CD14-positive monocyte (primary cell): ENCODE data around the gene GCNT1. TPM values are rescaled to one million over a fixed set of nuclear protein-coding genes. Genes with fewer than 3 reads are reported as not detected.
"Not testable (repeated sequence)": the region's sequence is repeated elsewhere in the genome, so short reads cannot be mapped to it uniquely, and the experiment has no call there.

Experiments used
- DNase-seq, 3 donors: peaks; one replicate each; pipeline ENCODE4 v3.0.0-alpha.2; 2011 to 2022
- H2AFZ ChIP-seq: 2 replicates; pipeline ENCODE4 v1.6.0; 2012; ENCODE audit warnings: mild to moderate bottlenecking, low read depth, low read length, inconsistent platforms; ENCODE audit not compliant: insufficient read depth, poor library complexity, severe bottlenecking
- H3K27ac ChIP-seq, 2 donors: 1 replicate in 1 of 2; 2 replicates in 1 of 2; pipeline ENCODE4 v1.5.1; 2012 to 2013; ENCODE audit warnings: low read length in 2 of 2, control low read depth in 1 of 2, inconsistent platforms in 1 of 2, low read depth in 1 of 2, mild to moderate bottlenecking in 1 of 2
- H3K27me3 ChIP-seq, 2 donors: one replicate each; pipeline versions ENCODE4 v1.6.0 to v1.6.1; 2011 to 2013; ENCODE audit warnings: low read length in 2 of 2; ENCODE audit not compliant: control insufficient read depth in 2 of 2, insufficient read depth in 2 of 2
- H3K36me3 ChIP-seq, 2 donors: replicated peaks in 1 of 2; 1 replicate in 1 of 2; 2 replicates in 1 of 2; pipeline versions ENCODE4 v1.5.1 to v1.6.1; 2012 to 2013; ENCODE audit warnings: low read length in 2 of 2, control low read depth in 1 of 2, inconsistent platforms in 1 of 2, mild to moderate bottlenecking in 1 of 2; ENCODE audit not compliant: insufficient read depth in 2 of 2, control insufficient read depth in 1 of 2
- H3K4me1 ChIP-seq, 2 donors: 1 replicate in 1 of 2; 2 replicates in 1 of 2; pipeline versions ENCODE4 v1.5.1 to v1.6.1; 2012 to 2013; ENCODE audit warnings: low read length in 2 of 2, control low read depth in 1 of 2, inconsistent platforms in 1 of 2, mild to moderate bottlenecking in 1 of 2, moderate library complexity in 1 of 2; ENCODE audit not compliant: insufficient read depth in 2 of 2, control insufficient read depth in 1 of 2
- H3K4me2 ChIP-seq: replicated peaks from 2 replicates; pipeline ENCODE3; 2012; ENCODE audit warnings: low read length, moderate library complexity, mild to moderate bottlenecking; ENCODE audit not compliant: poor library complexity, severe bottlenecking; ENCODE audit errors: extremely low read depth
- H3K4me3 ChIP-seq, 3 experiments: fragments of 200-600 bp in 1 of 3; sonication (generic) in 1 of 3; replicated peaks in 1 of 3; 1 replicate in 2 of 3; 2 replicates in 1 of 3; pipeline ENCODE4 v1.5.1; 2011 to 2013; ENCODE audit warnings: low read length in 3 of 3, mild to moderate bottlenecking in 3 of 3, control low read depth in 2 of 3, low read depth in 2 of 3, inconsistent platforms in 1 of 3, moderate library complexity in 1 of 3
- H3K79me2 ChIP-seq: 2 replicates; pipeline ENCODE4 v1.6.0; 2012; ENCODE audit warnings: mild to moderate bottlenecking, control low read depth, inconsistent platforms, low read length, moderate library complexity; ENCODE audit not compliant: insufficient read depth
- H3K9ac ChIP-seq: 2 replicates; pipeline ENCODE4 v1.6.0; 2017; ENCODE audit warnings: low read length, mild to moderate bottlenecking; ENCODE audit not compliant: insufficient read depth, poor library complexity, severe bottlenecking
- H3K9me3 ChIP-seq, 2 donors: replicated peaks in 1 of 2; 1 replicate in 1 of 2; 2 replicates in 1 of 2; pipeline versions ENCODE4 v1.5.1 to v1.6.1; 2012 to 2013; ENCODE audit warnings: low read length in 2 of 2, control low read depth in 1 of 2; ENCODE audit not compliant: control insufficient read depth in 1 of 2, insufficient read depth in 1 of 2
- H4K20me1 ChIP-seq: 2 replicates; pipeline ENCODE4 v1.6.0; 2012; ENCODE audit warnings: mild to moderate bottlenecking, low read length, control low read depth, moderate library complexity; ENCODE audit not compliant: insufficient read depth
- H3K27ac Mint-ChIP-seq, 7 donors: one replicate each; pipeline ENCODE4 v1.8.0; 2020; ENCODE audit warnings: mild to moderate bottlenecking in 7 of 7, mixed read lengths in 7 of 7, moderate library complexity in 6 of 7, inconsistent platforms in 2 of 7
- H3K27me3 Mint-ChIP-seq, 3 donors: one replicate each; pipeline ENCODE4 v1.8.0; 2021 to 2022; ENCODE audit warnings: low read depth in 3 of 3, mild to moderate bottlenecking in 3 of 3, mixed read lengths in 3 of 3, moderate library complexity in 3 of 3, inconsistent platforms in 1 of 3
- H3K36me3 Mint-ChIP-seq, 2 donors: one replicate each; pipeline ENCODE4 v1.8.0; 2020; ENCODE audit warnings: mixed read lengths in 2 of 2, inconsistent platforms in 1 of 2, mild to moderate bottlenecking in 1 of 2
- H3K4me1 Mint-ChIP-seq: one replicate; pipeline ENCODE4 v1.8.0; 2020; ENCODE audit warnings: mild to moderate bottlenecking, mixed read lengths
- H3K4me3 Mint-ChIP-seq, 2 donors: one replicate each; pipeline ENCODE4 v1.8.0; 2020; ENCODE audit warnings: mild to moderate bottlenecking in 2 of 2, mixed read lengths in 2 of 2, moderate library complexity in 1 of 2
- H3K9me3 Mint-ChIP-seq, 7 donors: one replicate each; pipeline ENCODE4 v1.8.0; 2020 to 2022; ENCODE audit warnings: mixed read lengths in 7 of 7, mild to moderate bottlenecking in 6 of 7, moderate library complexity in 6 of 7, inconsistent platforms in 2 of 7
- WGBS: methylation state at CpG from one replicate; pipeline ENCODE4 v1.1.5; 2013; ENCODE audit warnings: missing lambda C conversion rate; ENCODE audit not compliant: insufficient coverage; 5-methylcytosine and 5-hydroxymethylcytosine counted together
- intact Hi-C, 2 donors: fragments of 100-400 bp; cut with micrococcal nuclease; formaldehyde crosslinking; loops; one replicate each; pipeline versions ENCODE4 v1.15.0 to v1.15.1; 2023
- polyA plus RNA-seq, 3 donors: library from polyadenylated mRNA; depleted of rRNA in 1 of 3; unstranded in 2 of 3; stranded (reverse) in 1 of 3; fragments of 300-500 nt in 2 of 3; fragments of >200 nt in 1 of 3; fragmentation: Illumina TruSeq in 2 of 3; gene quantifications; 1 replicate in 2 of 3; 2 replicates in 1 of 3; pipeline ENCODE4 v1.2.3, GENCODE V29; 2012 to 2021
- TF ChIP-seq, protein P1 (sequence below): fragments of 200-600 bp; IDR thresholded peaks from one replicate; pipeline ENCODE4 v1.8.0; 2022; ENCODE audit warnings: antibody characterized with exemption, mild to moderate bottlenecking

Gene GCNT1
- polyA plus RNA-seq, 3 donors = 8.4 to 15.4 (median 9.3) TPM

GRCh38 chr9:76493496-76493895 lies 34.5 kb downstream of the GCNT1 start:
- H3K27me3 Mint-ChIP-seq, H3K4me2 ChIP-seq, DNase-seq, H2AFZ ChIP-seq, H3K4me3 ChIP-seq, H4K20me1 ChIP-seq, H3K4me3 Mint-ChIP-seq, H3K9me3 ChIP-seq, H3K27ac ChIP-seq, H3K9ac ChIP-seq, H3K27me3 ChIP-seq, intact Hi-C loops: not testable (repeated sequence)
- H3K4me1 Mint-ChIP-seq = peaks cover 35% of the 10 kb centered on the region
- H3K9me3 Mint-ChIP-seq = peaks cover 3 to 13% (median 9%) of the 10 kb centered on the region in 7 donors
- peaks cover 5 to 24% of the 10 kb centered on the region in 2 donors for H3K36me3 ChIP-seq
- peaks cover 87% of the 10 kb centered on the region for H3K79me2 ChIP-seq
- WGBS = 100% methylated on average over 1 of the region's 1 CpG
- peaks cover 21 to 31% of the 10 kb centered on the region in 2 donors for H3K4me1 ChIP-seq
- H3K36me3 Mint-ChIP-seq = peaks cover 27 to 47% of the 10 kb centered on the region in 2 donors
- H3K27ac Mint-ChIP-seq = peak overlapping the region in 1 of 7 donors; percentile 12

DNA sequence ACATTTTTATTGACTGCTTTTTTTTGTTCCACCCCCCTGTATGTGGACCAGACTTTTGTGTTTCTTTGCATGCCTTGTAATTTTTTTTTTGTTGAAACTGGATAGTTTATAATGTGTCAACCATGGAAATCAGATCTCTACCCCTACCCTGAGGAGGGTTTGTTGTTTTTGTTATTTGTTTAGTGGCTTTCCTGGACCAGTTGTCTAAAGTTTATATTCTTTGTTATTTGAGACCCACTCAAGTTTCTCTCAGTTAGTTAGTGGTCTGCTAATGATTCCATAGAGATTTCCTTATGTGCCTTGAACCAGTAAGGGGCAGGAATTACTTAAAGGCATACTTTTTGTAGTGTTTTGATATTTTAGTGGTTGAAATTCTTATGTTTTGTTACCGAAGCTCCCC lies 41.1 kb downstream of the GCNT1 start:
- H3K4me1 Mint-ChIP-seq = peaks cover 16% of the 10 kb centered on the region
- peak overlapping the region in 1 of 7 donors; percentile 35 for H3K27ac Mint-ChIP-seq
- Histone ChIP-seq H3K4me3 (no peak overlapping the region), H3K27ac (no peak overlapping the region), H2AFZ (no peak overlapping the region), H3K36me3 (peaks cover 22 to 53% of the 10 kb centered on the region in 2 donors), H3K79me2 (peaks cover 74% of the 10 kb centered on the region), H3K4me2 (no peak overlapping the region), H3K4me1 (no peaks in the 10 kb centered on the region), H3K9ac (no peak overlapping the region), H3K9me3 (peaks cover 0 to 4% of the 10 kb centered on the region in 2 donors), H4K20me1 (no peaks in the 10 kb centered on the region), H3K27me3 (no peaks in the 10 kb centered on the region)
- H3K36me3 Mint-ChIP-seq = peaks cover 49 to 62% of the 10 kb centered on the region in 2 donors
- H3K9me3 Mint-ChIP-seq = peaks cover 0 to 6% (median 2%) of the 10 kb centered on the region in 7 donors
- intact Hi-C loops = no loop called here
- H3K4me3 Mint-ChIP-seq = no peak overlapping the region
- DNase-seq = no peak
- TF ChIP-seq, protein P1, sequence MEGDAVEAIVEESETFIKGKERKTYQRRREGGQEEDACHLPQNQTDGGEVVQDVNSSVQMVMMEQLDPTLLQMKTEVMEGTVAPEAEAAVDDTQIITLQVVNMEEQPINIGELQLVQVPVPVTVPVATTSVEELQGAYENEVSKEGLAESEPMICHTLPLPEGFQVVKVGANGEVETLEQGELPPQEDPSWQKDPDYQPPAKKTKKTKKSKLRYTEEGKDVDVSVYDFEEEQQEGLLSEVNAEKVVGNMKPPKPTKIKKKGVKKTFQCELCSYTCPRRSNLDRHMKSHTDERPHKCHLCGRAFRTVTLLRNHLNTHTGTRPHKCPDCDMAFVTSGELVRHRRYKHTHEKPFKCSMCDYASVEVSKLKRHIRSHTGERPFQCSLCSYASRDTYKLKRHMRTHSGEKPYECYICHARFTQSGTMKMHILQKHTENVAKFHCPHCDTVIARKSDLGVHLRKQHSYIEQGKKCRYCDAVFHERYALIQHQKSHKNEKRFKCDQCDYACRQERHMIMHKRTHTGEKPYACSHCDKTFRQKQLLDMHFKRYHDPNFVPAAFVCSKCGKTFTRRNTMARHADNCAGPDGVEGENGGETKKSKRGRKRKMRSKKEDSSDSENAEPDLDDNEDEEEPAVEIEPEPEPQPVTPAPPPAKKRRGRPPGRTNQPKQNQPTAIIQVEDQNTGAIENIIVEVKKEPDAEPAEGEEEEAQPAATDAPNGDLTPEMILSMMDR = no peak
- WGBS = 100% methylated on average over 1 of the region's 1 CpG
- H3K27me3 Mint-ChIP-seq = peaks cover 0 to 1% (median 0%) of the 10 kb centered on the region in 3 donors
